Loucy (cell line): ENCODE results near the gene CASK.

ENCODE experiments used
- CTCF ChIP-seq: fragments of 200-600 bp; sonication (generic); conservative IDR thresholded peaks from 2 replicates; pipeline ENCODE4 v1.5.1; 2014; ENCODE audit warnings: mild to moderate bottlenecking, antibody characterized with exemption, low read length
- EZH2phosphoT487 ChIP-seq: fragments of 200-600 bp; IDR thresholded peaks from 2 replicates; pipeline ENCODE4 v1.6.1; 2018; ENCODE audit warnings: antibody characterized with exemption, mild to moderate bottlenecking, moderate library complexity, borderline replicate concordance

GRCh38 chrX:41491267-41492004 lies 431.9 kb downstream of the CASK start:
- TF ChIP-seq CTCF, result no peak
- no peak for TF ChIP-seq EZH2phosphoT487
